ENCODE measurements around the gene AHCYL2.

DNA sequence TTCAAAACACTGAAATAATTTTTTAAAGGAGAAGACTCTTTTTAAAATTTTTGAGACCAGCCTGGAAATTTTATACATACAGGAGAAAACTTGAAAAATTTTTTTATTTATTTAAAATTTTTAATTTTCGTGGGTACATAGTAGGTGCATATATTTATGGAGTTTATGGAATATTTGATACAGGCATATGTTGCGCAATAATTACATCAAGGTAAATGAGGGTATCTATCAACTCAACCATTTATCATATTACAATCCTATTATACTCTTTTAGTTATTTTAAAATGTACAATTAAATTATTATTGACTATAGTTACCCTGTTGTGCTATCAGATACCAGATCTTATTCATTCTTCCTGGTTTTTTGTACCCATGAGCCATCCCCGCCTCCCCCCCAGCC is 75.1 kb downstream of the AHCYL2 start:
- TF ChIP-seq, protein P1, sequence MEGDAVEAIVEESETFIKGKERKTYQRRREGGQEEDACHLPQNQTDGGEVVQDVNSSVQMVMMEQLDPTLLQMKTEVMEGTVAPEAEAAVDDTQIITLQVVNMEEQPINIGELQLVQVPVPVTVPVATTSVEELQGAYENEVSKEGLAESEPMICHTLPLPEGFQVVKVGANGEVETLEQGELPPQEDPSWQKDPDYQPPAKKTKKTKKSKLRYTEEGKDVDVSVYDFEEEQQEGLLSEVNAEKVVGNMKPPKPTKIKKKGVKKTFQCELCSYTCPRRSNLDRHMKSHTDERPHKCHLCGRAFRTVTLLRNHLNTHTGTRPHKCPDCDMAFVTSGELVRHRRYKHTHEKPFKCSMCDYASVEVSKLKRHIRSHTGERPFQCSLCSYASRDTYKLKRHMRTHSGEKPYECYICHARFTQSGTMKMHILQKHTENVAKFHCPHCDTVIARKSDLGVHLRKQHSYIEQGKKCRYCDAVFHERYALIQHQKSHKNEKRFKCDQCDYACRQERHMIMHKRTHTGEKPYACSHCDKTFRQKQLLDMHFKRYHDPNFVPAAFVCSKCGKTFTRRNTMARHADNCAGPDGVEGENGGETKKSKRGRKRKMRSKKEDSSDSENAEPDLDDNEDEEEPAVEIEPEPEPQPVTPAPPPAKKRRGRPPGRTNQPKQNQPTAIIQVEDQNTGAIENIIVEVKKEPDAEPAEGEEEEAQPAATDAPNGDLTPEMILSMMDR (conservative IDR thresholded peaks at IDR 0.05; ENCODE audit: low read depth in 2 of 2) = no peak
- TF ChIP-seq JUNB (IDR thresholded peaks at IDR 0.05; ENCODE audit: unreplicated experiment) (no peak), CREB1 (CRISPR knock-in tag; IDR thresholded peaks at IDR 0.05; ENCODE audit: low read depth) (no peak), EZH2 (IDR thresholded peaks at IDR 0.05; ENCODE audit: low read depth, unreplicated experiment) (no peak), EZH2phosphoT487 (IDR thresholded peaks at IDR 0.05; ENCODE audit: unreplicated experiment) (no peak), POLR2AphosphoS5 (IDR thresholded peaks at IDR 0.05; ENCODE audit: low read depth) (no peak), ZNF114 (CRISPR knock-in tag; IDR thresholded peaks at IDR 0.05) (no peak), NANOG (IDR thresholded peaks at IDR 0.05; ENCODE audit: borderline replicate concordance) (no peak), ZNF331 (CRISPR knock-in tag; IDR thresholded peaks at IDR 0.05; ENCODE audit: low read depth) (no peak), STAT1 (IDR thresholded peaks at IDR 0.05; ENCODE audit: unreplicated experiment) (no peak)
- TF ChIP-seq, protein P2, sequence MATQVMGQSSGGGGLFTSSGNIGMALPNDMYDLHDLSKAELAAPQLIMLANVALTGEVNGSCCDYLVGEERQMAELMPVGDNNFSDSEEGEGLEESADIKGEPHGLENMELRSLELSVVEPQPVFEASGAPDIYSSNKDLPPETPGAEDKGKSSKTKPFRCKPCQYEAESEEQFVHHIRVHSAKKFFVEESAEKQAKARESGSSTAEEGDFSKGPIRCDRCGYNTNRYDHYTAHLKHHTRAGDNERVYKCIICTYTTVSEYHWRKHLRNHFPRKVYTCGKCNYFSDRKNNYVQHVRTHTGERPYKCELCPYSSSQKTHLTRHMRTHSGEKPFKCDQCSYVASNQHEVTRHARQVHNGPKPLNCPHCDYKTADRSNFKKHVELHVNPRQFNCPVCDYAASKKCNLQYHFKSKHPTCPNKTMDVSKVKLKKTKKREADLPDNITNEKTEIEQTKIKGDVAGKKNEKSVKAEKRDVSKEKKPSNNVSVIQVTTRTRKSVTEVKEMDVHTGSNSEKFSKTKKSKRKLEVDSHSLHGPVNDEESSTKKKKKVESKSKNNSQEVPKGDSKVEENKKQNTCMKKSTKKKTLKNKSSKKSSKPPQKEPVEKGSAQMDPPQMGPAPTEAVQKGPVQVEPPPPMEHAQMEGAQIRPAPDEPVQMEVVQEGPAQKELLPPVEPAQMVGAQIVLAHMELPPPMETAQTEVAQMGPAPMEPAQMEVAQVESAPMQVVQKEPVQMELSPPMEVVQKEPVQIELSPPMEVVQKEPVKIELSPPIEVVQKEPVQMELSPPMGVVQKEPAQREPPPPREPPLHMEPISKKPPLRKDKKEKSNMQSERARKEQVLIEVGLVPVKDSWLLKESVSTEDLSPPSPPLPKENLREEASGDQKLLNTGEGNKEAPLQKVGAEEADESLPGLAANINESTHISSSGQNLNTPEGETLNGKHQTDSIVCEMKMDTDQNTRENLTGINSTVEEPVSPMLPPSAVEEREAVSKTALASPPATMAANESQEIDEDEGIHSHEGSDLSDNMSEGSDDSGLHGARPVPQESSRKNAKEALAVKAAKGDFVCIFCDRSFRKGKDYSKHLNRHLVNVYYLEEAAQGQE (IDR thresholded peaks at IDR 0.05; ENCODE audit: unreplicated experiment) = no peak
- TF ChIP-seq, protein P3, sequence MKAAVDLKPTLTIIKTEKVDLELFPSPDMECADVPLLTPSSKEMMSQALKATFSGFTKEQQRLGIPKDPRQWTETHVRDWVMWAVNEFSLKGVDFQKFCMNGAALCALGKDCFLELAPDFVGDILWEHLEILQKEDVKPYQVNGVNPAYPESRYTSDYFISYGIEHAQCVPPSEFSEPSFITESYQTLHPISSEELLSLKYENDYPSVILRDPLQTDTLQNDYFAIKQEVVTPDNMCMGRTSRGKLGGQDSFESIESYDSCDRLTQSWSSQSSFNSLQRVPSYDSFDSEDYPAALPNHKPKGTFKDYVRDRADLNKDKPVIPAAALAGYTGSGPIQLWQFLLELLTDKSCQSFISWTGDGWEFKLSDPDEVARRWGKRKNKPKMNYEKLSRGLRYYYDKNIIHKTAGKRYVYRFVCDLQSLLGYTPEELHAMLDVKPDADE (IDR thresholded peaks at IDR 0.05) = no peak
- TF ChIP-seq, protein P4, sequence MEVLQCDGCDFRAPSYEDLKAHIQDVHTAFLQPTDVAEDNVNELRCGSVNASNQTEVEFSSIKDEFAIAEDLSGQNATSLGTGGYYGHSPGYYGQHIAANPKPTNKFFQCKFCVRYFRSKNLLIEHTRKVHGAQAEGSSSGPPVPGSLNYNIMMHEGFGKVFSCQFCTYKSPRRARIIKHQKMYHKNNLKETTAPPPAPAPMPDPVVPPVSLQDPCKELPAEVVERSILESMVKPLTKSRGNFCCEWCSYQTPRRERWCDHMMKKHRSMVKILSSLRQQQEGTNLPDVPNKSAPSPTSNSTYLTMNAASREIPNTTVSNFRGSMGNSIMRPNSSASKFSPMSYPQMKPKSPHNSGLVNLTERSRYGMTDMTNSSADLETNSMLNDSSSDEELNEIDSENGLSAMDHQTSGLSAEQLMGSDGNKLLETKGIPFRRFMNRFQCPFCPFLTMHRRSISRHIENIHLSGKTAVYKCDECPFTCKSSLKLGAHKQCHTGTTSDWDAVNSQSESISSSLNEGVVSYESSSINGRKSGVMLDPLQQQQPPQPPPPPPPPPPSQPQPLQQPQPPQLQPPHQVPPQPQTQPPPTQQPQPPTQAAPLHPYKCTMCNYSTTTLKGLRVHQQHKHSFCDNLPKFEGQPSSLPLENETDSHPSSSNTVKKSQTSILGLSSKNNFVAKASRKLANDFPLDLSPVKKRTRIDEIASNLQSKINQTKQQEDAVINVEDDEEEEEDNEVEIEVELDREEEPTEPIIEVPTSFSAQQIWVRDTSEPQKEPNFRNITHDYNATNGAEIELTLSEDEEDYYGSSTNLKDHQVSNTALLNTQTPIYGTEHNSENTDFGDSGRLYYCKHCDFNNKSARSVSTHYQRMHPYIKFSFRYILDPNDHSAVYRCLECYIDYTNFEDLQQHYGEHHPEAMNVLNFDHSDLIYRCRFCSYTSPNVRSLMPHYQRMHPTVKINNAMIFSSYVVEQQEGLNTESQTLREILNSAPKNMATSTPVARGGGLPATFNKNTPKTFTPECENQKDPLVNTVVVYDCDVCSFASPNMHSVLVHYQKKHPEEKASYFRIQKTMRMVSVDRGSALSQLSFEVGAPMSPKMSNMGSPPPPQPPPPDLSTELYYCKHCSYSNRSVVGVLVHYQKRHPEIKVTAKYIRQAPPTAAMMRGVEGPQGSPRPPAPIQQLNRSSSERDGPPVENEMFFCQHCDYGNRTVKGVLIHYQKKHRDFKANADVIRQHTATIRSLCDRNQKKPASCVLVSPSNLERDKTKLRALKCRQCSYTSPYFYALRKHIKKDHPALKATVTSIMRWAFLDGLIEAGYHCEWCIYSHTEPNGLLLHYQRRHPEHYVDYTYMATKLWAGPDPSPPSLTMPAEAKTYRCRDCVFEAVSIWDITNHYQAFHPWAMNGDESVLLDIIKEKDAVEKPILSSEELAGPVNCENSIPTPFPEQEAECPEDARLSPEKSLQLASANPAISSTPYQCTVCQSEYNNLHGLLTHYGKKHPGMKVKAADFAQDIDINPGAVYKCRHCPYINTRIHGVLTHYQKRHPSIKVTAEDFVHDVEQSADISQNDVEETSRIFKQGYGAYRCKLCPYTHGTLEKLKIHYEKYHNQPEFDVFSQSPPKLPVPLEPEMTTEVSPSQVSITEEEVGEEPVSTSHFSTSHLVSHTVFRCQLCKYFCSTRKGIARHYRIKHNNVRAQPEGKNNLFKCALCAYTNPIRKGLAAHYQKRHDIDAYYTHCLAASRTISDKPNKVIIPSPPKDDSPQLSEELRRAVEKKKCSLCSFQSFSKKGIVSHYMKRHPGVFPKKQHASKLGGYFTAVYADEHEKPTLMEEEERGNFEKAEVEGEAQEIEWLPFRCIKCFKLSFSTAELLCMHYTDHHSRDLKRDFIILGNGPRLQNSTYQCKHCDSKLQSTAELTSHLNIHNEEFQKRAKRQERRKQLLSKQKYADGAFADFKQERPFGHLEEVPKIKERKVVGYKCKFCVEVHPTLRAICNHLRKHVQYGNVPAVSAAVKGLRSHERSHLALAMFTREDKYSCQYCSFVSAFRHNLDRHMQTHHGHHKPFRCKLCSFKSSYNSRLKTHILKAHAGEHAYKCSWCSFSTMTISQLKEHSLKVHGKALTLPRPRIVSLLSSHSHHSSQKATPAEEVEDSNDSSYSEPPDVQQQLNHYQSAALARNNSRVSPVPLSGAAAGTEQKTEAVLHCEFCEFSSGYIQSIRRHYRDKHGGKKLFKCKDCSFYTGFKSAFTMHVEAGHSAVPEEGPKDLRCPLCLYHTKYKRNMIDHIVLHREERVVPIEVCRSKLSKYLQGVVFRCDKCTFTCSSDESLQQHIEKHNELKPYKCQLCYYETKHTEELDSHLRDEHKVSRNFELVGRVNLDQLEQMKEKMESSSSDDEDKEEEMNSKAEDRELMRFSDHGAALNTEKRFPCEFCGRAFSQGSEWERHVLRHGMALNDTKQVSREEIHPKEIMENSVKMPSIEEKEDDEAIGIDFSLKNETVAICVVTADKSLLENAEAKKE (CRISPR knock-in tag; IDR thresholded peaks at IDR 0.05) = no peak

Measured in GM23338 (cell line).